Neural cell (in vitro differentiated cells): ENCODE results near the gene PLAU. TPM values are rescaled to one million over a fixed set of nuclear protein-coding genes. Genes with fewer than 3 reads are reported as not detected.

Experiments used
- H2AFZ ChIP-seq: fragments of 200-600, 300-800 bp; sonication (generic), shearing (Covaris generic); 2 replicates; pipeline ENCODE4 v1.6.0; 2014; ENCODE audit warnings: low read depth, mild to moderate bottlenecking, antibody characterized with exemption, low read length, moderate library complexity
- H3F3A ChIP-seq: fragments of 200-600 bp; shearing (Covaris generic); 2 replicates; pipeline ENCODE4 v1.6.1; 2016; ENCODE audit warnings: mild to moderate bottlenecking, moderate library complexity, mixed read lengths, antibody characterized with exemption, low read length; ENCODE audit not compliant: insufficient read depth, poor library complexity, severe bottlenecking
- H3K27ac ChIP-seq: fragments of 200-600, 300-800 bp; sonication (generic), shearing (Covaris generic); 2 replicates; pipeline ENCODE4 v1.5.1; 2014; ENCODE audit warnings: mild to moderate bottlenecking, low read length, moderate library complexity
- H3K27me3 ChIP-seq: fragments of 300-800, 200-600 bp; sonication (generic), shearing (Covaris generic); 2 replicates; pipeline ENCODE4 v1.6.0; 2014; ENCODE audit warnings: mild to moderate bottlenecking, low read depth, low read length, moderate library complexity; ENCODE audit not compliant: insufficient read depth
- H3K36me3 ChIP-seq: fragments of 300-800, 200-600 bp; sonication (generic), shearing (Covaris generic); 2 replicates; pipeline ENCODE4 v1.5.1; 2014; ENCODE audit warnings: mild to moderate bottlenecking, antibody characterized with exemption, low read length, moderate library complexity; ENCODE audit not compliant: insufficient read depth
- H3K4me2 ChIP-seq: fragments of 300-800, 200-600 bp; sonication (generic), shearing (Covaris generic); 2 replicates; pipeline ENCODE4 v1.6.0; 2014; ENCODE audit warnings: mild to moderate bottlenecking, low read length
- H3K4me3 ChIP-seq: fragments of 300-800, 200-600 bp; sonication (generic), shearing (Covaris generic); 2 replicates; pipeline ENCODE4 v1.5.1; 2014; ENCODE audit warnings: mild to moderate bottlenecking, low read length, moderate library complexity
- H3K79me2 ChIP-seq: fragments of 200-600 bp; shearing (Covaris generic); replicated peaks from 2 replicates; pipeline ENCODE4 v1.6.0; 2014; ENCODE audit warnings: mild to moderate bottlenecking, low read length, moderate library complexity; ENCODE audit not compliant: insufficient read depth
- H3K9ac ChIP-seq: fragments of 300-800, 200-600 bp; sonication (generic), shearing (Covaris generic); 2 replicates; pipeline ENCODE4 v1.6.1; 2016; ENCODE audit warnings: mild to moderate bottlenecking, low read length, mixed read lengths
- H3K9me2 ChIP-seq: fragments of 200-600 bp; shearing (Covaris generic); 2 replicates; pipeline ENCODE4 v1.6.1; 2016; ENCODE audit warnings: mild to moderate bottlenecking, low read length, mixed read lengths; ENCODE audit not compliant: insufficient read depth
- H3K9me3 ChIP-seq: fragments of 200-600, 300-800 bp; sonication (generic), shearing (Covaris generic); 2 replicates; pipeline ENCODE4 v1.6.1; 2016; ENCODE audit warnings: mild to moderate bottlenecking, mixed run types, low read length, moderate library complexity, mixed read lengths
- H4K20me1 ChIP-seq: fragments of 200-600 bp; shearing (Covaris generic); 2 replicates; pipeline ENCODE4 v1.6.1; 2016; ENCODE audit warnings: mild to moderate bottlenecking, mixed run types; ENCODE audit not compliant: insufficient read depth
- CTCF ChIP-seq: fragments of 450-650 bp; IDR thresholded peaks from 2 replicates; pipeline ENCODE4 v1.5.1; 2014; ENCODE audit warnings: antibody characterized with exemption, mild to moderate bottlenecking, moderate library complexity; ENCODE audit not compliant: poor library complexity, severe bottlenecking
- EP300 ChIP-seq: fragments of 450-650 bp; conservative IDR thresholded peaks from 2 replicates; pipeline ENCODE4 v1.6.1; 2014; ENCODE audit warnings: antibody characterized with exemption, mild to moderate bottlenecking, moderate library complexity; ENCODE audit not compliant: poor library complexity, severe bottlenecking
- EZH2 ChIP-seq: fragments of 200-600, 300-800 bp; shearing (Covaris generic), sonication (generic); IDR thresholded peaks from 2 replicates; pipeline ENCODE4 v1.6.1; 2014; ENCODE audit warnings: antibody characterized with exemption, low read length, borderline replicate concordance, mild to moderate bottlenecking; ENCODE audit not compliant: insufficient read depth, poor library complexity, severe bottlenecking
- MXI1 ChIP-seq: fragments of 450-650 bp; conservative IDR thresholded peaks from 2 replicates; pipeline ENCODE4 v1.6.1; 2014; ENCODE audit warnings: antibody characterized with exemption, mild to moderate bottlenecking; ENCODE audit not compliant: poor library complexity, severe bottlenecking
- POLR2AphosphoS5 ChIP-seq: IDR thresholded peaks from 2 replicates; pipeline ENCODE4 v1.6.1; 2012
- RAD21 ChIP-seq: fragments of 450-650 bp; conservative IDR thresholded peaks from 2 replicates; pipeline ENCODE4 v1.6.1; 2014; ENCODE audit warnings: antibody characterized with exemption, mild to moderate bottlenecking, moderate library complexity
- REST ChIP-seq: IDR thresholded peaks from 2 replicates; pipeline ENCODE4 v1.6.1; 2012; ENCODE audit warnings: borderline replicate concordance
- SMC3 ChIP-seq: fragments of 450-650 bp; conservative IDR thresholded peaks from 2 replicates; pipeline ENCODE4 v1.6.1; 2014; ENCODE audit warnings: antibody characterized with exemption, mild to moderate bottlenecking, moderate library complexity; ENCODE audit not compliant: poor library complexity
- TAF1 ChIP-seq: IDR thresholded peaks from 2 replicates; pipeline ENCODE4 v1.6.1; 2012; ENCODE audit warnings: low read depth
- polyA plus RNA-seq: library from polyadenylated mRNA; depleted of rRNA; stranded (reverse); fragments of >200 nt; gene quantifications from 2 replicates; pipeline ENCODE4 v1.2.3, GENCODE V29; 2014

Gene PLAU
- polyA plus RNA-seq, 1 donor from 2014 or later, result 1.1 TPM

- no peak overlapping the region for H3K4me3 ChIP-seq
- TF ChIP-seq TAF1 (no peak), SMC3 (no peak), EP300 (no peak), RAD21 (no peak), MXI1 (no peak), POLR2AphosphoS5 (no peak), REST (no peak), EZH2 (no peak), CTCF (no peak)
- no peak overlapping the region for H2AFZ ChIP-seq
- H3K9me2 ChIP-seq, result no peaks in the 10 kb centered on the region
- H3K9me3 ChIP-seq, result no peaks in the 10 kb centered on the region
- H3K36me3 ChIP-seq, result no peaks in the 10 kb centered on the region
- no peak overlapping the region for H3K27ac ChIP-seq
- peaks cover 34% of the 10 kb centered on the region for H3K27me3 ChIP-seq
- no peaks in the 10 kb centered on the region for H3F3A ChIP-seq
- no peak overlapping the region for H3K4me2 ChIP-seq
- no peaks in the 10 kb centered on the region for H4K20me1 ChIP-seq
- H3K9ac ChIP-seq, result no peak overlapping the region
- H3K79me2 ChIP-seq, result no peaks in the 10 kb centered on the region
Measured at GRCh38 chr10:73907841-73908517, 3.0 kb upstream of the PLAU start.

GRCh38 chr10:73908853-73909539 is 1.9 kb upstream of the PLAU start:
- H3K4me2 ChIP-seq, result no peak overlapping the region
- peaks cover 34% of the 10 kb centered on the region for H3K27me3 ChIP-seq
- no peaks in the 10 kb centered on the region for H3K9me3 ChIP-seq
- H3K4me3 ChIP-seq, result no peak overlapping the region
- no peaks in the 10 kb centered on the region for H3F3A ChIP-seq
- no peak overlapping the region for H2AFZ ChIP-seq
- H3K79me2 ChIP-seq, result no peaks in the 10 kb centered on the region
- no peaks in the 10 kb centered on the region for H4K20me1 ChIP-seq
- no peaks in the 10 kb centered on the region for H3K36me3 ChIP-seq
- H3K9ac ChIP-seq, result no peak overlapping the region
- no peak overlapping the region for H3K27ac ChIP-seq
- TF ChIP-seq POLR2AphosphoS5, result no peak
- no peak for TF ChIP-seq CTCF
- TF ChIP-seq EZH2, result no peak
- no peak for TF ChIP-seq SMC3
- no peak for TF ChIP-seq MXI1
- no peak for TF ChIP-seq TAF1
- no peak for TF ChIP-seq EP300
- no peak for TF ChIP-seq RAD21
- no peaks in the 10 kb centered on the region for H3K9me2 ChIP-seq
